NOMO-1 treated with DMSO at 0.1 percent for 48 hours (cell line): Measurements from ENCODE around the gene UMAD1.
"Not testable (repeated sequence)": the region's sequence is repeated elsewhere in the genome, so short reads cannot be mapped to it uniquely, and the experiment has no call there.

ENCODE experiments used
- DNase-seq: peaks from one replicate; lab custom pipeline; 2025; ENCODE audit not compliant: unreplicated experiment; lab: John Stamatoyannopoulos, UW

UMAD1 gene

GRCh38 chr7:7793249-7793648 is 152.7 kb downstream of the UMAD1 start:
- DNase-seq = no peak

GRCh38 chr7:7793921-7794320 is 153.4 kb downstream of the UMAD1 start:
- DNase-seq = no peak

DNA sequence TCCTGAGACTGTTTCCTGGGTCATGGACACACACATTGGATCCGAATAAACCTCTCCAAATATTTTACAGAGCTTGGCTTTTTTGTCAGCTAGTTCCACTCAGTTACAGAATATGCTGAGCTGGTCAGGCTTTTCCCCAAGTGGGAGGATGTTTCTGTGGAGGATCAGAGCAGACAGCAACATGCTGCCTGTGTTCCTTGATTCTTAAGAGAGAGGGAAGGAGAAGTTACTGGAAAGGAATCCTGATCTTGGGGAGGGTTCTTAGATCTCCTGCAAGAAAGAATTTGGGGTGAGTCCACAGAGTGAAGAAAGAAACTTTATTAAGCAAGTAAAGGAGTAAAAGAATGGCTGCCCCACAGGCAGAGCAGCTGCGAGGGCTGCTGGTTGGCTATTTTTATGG is 154.7 kb downstream of the UMAD1 start:
- DNase-seq = no peak

DNA sequence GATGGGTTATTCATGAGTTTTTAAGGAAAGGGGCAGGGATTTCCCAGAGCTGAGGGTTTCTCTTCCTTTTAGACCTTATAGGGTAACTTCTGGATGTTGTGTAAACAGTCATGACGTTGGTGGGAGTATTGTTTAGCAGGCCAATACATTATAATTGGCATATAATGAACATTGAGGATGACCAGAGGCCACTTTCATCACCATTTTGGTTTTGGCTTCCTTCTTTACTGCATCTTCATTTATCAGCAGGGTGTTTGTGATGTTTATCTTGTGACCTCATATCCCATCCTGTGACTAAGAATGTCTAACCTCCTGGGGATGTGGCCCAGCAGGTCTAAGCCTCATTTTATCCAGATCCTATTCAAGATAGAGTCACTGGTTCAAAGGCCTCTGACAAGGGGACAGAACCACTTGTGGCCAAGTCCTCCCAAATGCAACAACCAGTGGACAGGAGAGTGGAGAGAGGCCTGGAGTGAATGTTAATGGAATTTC is 155.1 kb downstream of the UMAD1 start:
- DNase-seq = no peak

- DNase-seq = no peak
These were observed 158.0 kb downstream of the UMAD1 start for GRCh38 chr7:7798510-7798909.

- DNase-seq = no peak
These were observed 158.6 kb downstream of the UMAD1 start for GRCh38 chr7:7799138-7799537.

DNA sequence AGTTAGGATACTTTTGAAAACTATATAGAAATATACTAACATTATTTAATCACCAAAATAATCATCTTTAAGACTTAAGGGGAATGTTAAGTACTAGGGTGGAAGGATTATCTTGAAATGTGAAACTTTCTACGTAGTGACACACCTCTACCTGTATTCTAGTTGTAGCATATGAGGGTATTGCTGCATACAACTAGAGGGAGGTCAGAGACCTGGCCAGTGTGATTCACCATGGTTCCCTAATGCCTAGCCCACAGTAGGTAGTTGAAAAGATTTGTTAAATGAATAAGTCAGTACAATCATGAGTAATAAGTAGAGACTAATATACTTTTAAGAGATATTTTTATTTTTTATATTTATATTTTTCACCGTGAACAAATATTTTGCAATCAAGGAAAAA is 162.0 kb downstream of the UMAD1 start:
- DNase-seq = no peak

DNA sequence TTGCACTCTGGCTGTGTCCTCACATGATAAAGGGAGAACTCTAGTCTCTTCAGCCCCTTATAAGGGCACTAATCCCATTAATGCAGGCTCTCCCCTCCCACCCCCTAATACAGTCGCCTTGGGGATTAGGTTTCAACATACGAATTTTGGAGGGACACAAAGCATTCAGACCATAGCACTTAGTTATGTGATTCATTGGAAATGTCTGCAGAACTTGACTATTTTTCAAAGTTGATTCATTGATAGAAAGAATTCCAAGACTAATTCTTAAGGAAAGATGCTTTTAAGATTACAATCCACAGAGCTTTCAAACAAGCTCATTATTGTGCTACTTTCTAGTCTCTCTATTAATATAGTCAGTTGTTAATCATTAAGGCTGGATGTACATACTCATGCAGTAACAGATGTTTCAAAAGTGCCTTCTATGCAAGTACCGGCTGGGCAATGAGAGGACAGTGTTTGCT is 163.2 kb downstream of the UMAD1 start:
- no peak for DNase-seq

DNA sequence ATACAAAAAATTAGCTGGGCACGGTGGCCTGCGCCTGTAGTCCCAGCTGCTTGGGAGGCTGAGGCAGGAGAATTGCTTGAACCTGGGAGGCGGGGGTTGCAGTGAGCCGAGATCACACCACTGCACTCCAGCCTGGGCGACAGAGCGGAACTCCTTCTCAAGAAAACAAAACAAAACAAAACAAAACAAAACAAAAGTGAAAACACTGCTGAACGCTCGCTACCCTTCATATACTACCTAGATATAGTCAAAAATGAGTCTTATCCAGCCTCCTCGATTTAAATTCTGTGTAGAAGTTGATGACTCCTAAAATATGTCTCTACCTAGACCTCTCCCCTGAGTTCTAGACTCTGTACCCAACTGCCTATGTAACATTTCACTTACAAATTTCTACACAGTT is 164.3 kb downstream of the UMAD1 start:
- not testable (repeated sequence) for DNase-seq

GRCh38 chr7:7805511-7806153 is 165.1 kb downstream of the UMAD1 start:
- no peak for DNase-seq

- no peak for DNase-seq
These were observed 167.6 kb downstream of the UMAD1 start for GRCh38 chr7:7808156-7808555.

DNA sequence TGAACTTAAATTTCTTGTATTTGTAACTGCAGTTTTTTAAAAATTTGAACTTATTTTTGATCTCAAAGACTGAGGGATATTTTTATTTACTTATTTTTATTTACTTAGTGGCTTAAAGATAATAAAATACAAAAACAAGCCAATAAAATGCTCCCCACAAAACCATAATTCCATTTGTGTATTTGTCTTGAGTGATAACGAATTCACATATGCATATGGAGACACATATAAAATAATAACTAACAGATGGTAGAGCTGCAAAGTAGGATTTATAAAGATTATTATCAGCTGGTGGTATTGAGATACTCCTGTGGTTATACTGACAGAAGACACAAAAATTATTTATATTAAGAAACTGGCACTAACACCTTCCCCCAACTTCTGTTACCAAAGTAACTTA is 168.1 kb downstream of the UMAD1 start:
- DNase-seq = no peak

DNA sequence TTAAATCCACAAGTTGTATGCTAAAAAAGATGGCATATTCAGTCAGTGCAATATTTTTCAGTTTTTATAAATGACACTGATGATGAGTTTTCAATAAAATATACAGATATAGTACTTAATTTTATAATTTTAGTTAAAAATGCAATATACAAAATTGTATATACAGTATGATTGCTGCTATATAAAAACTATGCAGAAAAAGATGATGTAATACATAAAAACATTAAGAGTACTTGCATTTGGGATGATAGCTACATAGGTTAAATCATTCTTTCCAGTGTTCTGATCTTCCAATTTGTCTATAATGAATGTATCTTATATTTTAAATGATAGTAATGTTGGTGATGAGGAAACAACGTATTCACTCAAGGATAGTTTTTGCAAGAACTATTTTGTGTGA is 169.8 kb downstream of the UMAD1 start:
- DNase-seq = no peak

DNA sequence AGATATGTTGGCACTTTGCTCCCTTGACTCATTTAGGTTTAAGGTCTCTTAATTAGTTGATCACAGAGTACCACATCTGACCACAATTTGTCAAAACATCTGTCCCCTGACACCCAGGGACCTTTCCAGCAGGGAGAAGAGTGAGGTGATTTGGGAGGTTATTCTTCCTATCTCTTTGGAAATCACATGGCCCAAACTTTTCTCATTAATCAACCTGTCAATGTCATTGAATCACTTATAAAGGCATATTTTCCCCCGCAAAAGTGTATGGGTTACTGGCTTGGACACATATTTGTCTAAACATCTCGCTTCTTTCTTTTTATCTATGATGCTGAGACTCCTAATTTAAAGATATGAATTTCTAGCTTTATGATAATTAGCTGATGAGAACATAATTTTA is 170.3 kb downstream of the UMAD1 start:
- no peak for DNase-seq

GRCh38 chr7:7812112-7812511 is 171.6 kb downstream of the UMAD1 start:
- no peak for DNase-seq

- no peak for DNase-seq
These were observed 174.8 kb downstream of the UMAD1 start for GRCh38 chr7:7815395-7815794.

GRCh38 chr7:7816084-7816483 is 175.5 kb downstream of the UMAD1 start:
- peak; percentile 64 for DNase-seq

DNA sequence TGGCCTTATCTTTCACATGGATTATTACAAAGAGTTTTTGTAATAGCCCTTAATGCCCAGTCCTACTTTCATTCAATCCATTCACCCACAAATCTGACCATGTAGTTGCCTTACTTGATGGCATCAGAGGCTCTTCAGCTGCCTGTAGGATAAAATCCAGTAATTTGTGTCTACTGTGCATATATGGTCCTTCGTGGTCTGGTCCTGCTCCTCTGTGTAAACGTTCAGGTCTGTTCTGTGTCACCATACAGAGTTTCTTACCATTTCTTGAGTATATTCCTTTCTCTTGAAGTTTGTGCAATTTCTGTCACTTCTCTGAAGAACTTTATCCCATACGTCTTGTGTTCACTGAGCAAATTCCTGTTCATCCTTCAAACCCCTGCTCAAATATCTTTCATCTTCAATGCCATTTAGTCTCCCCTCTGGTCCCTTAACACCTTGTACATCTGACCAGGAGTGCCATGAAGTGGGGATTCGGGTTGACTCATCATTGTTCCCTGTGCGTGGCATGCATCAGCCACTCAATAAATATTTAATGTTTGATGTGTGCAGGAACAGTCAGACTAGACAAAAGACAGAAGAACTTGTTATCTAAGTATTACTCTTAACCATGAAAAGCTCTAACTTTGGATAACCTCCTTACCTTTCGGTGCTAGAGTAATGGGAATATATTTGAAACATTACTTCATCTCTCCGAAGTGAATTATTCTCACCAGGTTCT is 176.4 kb downstream of the UMAD1 start:
- no peak for DNase-seq

GRCh38 chr7:7817748-7818147 is 177.2 kb downstream of the UMAD1 start:
- DNase-seq = no peak

DNA sequence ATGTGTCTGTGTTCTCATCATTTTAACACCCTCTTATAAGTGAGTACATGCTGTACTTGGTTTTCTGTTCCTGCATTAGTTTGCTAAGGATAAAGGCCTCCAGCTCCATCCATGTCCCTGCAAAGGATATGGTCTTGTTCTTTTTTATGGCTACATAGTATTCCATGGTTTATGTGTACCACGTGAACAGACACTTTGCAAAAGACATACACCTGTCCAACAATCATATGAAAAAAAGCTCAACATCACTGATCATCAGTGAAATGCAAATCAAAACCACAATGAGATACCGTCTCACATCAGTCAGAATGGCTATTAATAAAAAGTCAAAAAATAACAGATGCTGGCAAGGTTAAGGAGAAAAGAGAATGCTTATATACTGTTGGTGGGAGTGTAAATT is 177.6 kb downstream of the UMAD1 start:
- DNase-seq = not testable (repeated sequence)

DNA sequence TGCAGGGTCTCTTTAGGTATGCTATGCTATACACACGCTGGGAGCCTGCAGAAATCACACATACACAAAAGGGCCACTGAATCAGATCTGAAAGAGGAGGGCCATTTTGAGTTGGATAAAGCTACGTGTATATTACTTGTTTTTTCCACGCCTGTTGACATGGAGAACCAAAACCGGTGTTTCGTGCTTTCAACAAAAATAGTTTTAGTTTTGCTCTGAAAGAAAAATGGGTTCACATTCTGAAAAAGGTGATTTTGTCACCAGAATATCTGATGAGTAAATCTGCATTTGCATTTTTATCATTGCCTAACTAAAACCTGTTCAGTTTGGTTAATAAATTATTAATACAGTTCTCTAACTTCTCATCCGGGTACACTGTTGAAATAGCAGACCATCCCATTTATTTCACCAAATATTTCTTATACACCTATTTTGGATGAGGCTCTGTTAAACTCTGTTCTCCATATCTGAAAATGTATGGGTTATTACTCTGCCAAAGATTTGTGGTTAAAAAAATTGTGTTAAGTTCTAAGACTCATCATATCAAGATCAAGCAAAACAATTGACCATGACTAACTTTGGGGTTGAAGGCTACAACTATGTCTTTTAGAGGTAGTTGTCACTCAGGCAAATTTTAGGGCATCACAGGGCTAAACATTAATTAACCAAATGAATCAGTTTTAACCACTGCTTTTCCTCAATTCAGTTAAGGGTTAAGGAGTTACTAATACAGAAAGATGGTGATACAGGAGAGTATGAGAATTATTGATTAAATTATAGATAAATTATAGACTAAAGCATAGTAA is 179.1 kb downstream of the UMAD1 start:
- DNase-seq = no peak

- DNase-seq = no peak
These were observed 179.9 kb downstream of the UMAD1 start for GRCh38 chr7:7820409-7820808.
